Heart left ventricle (tissue), 16 donors: ENCODE results near the gene UCN. TPM values are rescaled to one million over a fixed set of nuclear protein-coding genes. Genes with fewer than 3 reads are reported as not detected.

ENCODE experiments used
- ATAC-seq, 4 donors: fragments of 200-7000 bp; cut with Tn5 transposase; one replicate each; pipeline ENCODE4 v1.9.1; 2020 to 2022; ENCODE audit warnings: moderate library complexity in 4 of 4, mild to moderate bottlenecking in 3 of 4, moderate number of reproducible peaks in 1 of 4
- DNase-seq, 5 donors: peaks; one replicate each; pipeline ENCODE4 v3.0.0-alpha.2; 2020
- H3K27ac ChIP-seq, 12 donors: fragments of 200-600 bp; sonication (generic) in 4 of 12; one replicate each; pipeline versions ENCODE4 v1.5.0 to v1.8.0; 2016 to 2022; ENCODE audit warnings: mild to moderate bottlenecking in 2 of 12
- H3K27me3 ChIP-seq, 9 donors: fragments of 200-600 bp; sonication (generic) in 2 of 9; one replicate each; pipeline versions ENCODE4 v1.5.1 to v1.8.0; 2016 to 2022; ENCODE audit warnings: mild to moderate bottlenecking in 3 of 9
- H3K36me3 ChIP-seq, 9 donors: fragments of 200-600 bp; sonication (generic) in 2 of 9; one replicate each; pipeline versions ENCODE4 v1.5.0 to v1.8.0; 2018 to 2022; ENCODE audit warnings: mild to moderate bottlenecking in 2 of 9
- H3K4me1 ChIP-seq, 12 donors: fragments of 200-600 bp; sonication (generic) in 4 of 12; one replicate each; pipeline versions ENCODE4 v1.5.0 to v1.8.0; 2016 to 2022; ENCODE audit warnings: mild to moderate bottlenecking in 3 of 12
- H3K4me3 ChIP-seq, 12 donors: fragments of 200-600 bp; sonication (generic) in 4 of 12; one replicate each; pipeline versions ENCODE4 v1.5.0 to v1.8.0; 2017 to 2022; ENCODE audit warnings: mild to moderate bottlenecking in 9 of 12, moderate library complexity in 4 of 12
- H3K9me3 ChIP-seq, 12 donors: fragments of 200-600 bp; sonication (generic) in 4 of 12; one replicate each; pipeline versions ENCODE4 v1.5.0 to v1.8.0; 2016 to 2022; ENCODE audit warnings: mild to moderate bottlenecking in 1 of 12
- CTCF ChIP-seq, 12 donors: fragments of 200-600 bp; sonication (generic) in 4 of 12; IDR thresholded peaks; one replicate each; pipeline versions ENCODE4 v1.5.0 to v1.8.0; 2018 to 2022; ENCODE audit warnings: antibody characterized with exemption in 12 of 12, mild to moderate bottlenecking in 5 of 12
- POLR2A ChIP-seq, 2 donors: fragments of 450-650 bp; IDR thresholded peaks; one replicate each; pipeline ENCODE4 v1.6.1; 2017; ENCODE audit warnings: antibody characterized with exemption in 2 of 2, mild to moderate bottlenecking in 2 of 2, moderate library complexity in 2 of 2
- whole genome bisulfite sequencing, 4 donors: extraction: QIAGEN DNeasy Blood & Tissue Kit in 2 of 4; methylation state at CpG; one replicate each; pipeline versions ENCODE4 v1.1.5 to v1.1.7; 2013 to 2018; 5-methylcytosine and 5-hydroxymethylcytosine counted together
- intact Hi-C, 10 donors: fragments of 100-400 bp; cut with DNase I; formaldehyde crosslinking; loops; one replicate each; pipeline versions ENCODE4 v1.11.1 to v1.14.2; 2022
- polyA plus RNA-seq, 2 donors: library from polyadenylated mRNA; stranded (reverse); fragments of 200-250 nt; gene quantifications; one replicate each; pipeline ENCODE4 v1.2.3, GENCODE V29; 2013
- total RNA-seq, 9 donors: library from RNA; depleted of rRNA in 2 of 9; stranded (reverse); fragments of >200 nt in 2 of 9; fragmentation: NEBNext Ultra II Directional in 3 of 9; extraction: Animal tissue kit (Norgen Biotek cat#: 25700) in 3 of 9; gene quantifications; one replicate each; pipeline versions ENCODE4 v1.1.0 to v1.2.4, GENCODE V29; 2016 to 2023
- donor health status: ischemic (EF 13 %, LVEDD 7.1; RV severe dilation, severe dysfunction).
- donor health status: healthy with polysubstance abuse.
- donor health status: DM: no; HTN: yes; CAD: no.
- donor health status: DM: no; HTN: no; CAD: no.
- donor health status: ischemic (EF 25% LVEDD 6.9; RV normal size, moderate dysfunction).
- donor health status: ischemic (EF 25% LVEDD 5.7; RV mildly dilated, moderate dysfunction).
- donor health status: healthy.
- donor health status: DM: yes; HTN: yes; CAD: no.
- donor health status: ischemic (EF 35%, LVEDD 5.7; RV mildly dilated, moderate dysfunction).
- donor health status: nonischemic (EF 11% LVEDD 7.7; RV severe dilation, severe dysfunction).
- donor health status: DM: yes; HTN: yes; CAD: no.
- donor health status: PGD.
- donor health status: ischemic (EF 29% LVEDD 5.4; RV normal size, mild dysfunction).
- donor health status: nonischemic (EF 23%, LVEDD 6.1; RV moderate dilation, normal function).

The UCN gene
- total and polyA plus RNA-seq, 11 donors, result 0.60 to 2.5 (median 1.3) TPM

- intact Hi-C loops, result loop anchor here in 1 of 10 donors (5.0 kb wide), 1 partner anchor 44 kb away; no protein-coding TSS in a partner anchor
Observed at GRCh38 chr2:27296481-27296880, 11.8 kb downstream of the UCN start.

GRCh38 chr2:27294928-27295327 lies 13.3 kb downstream of the UCN start:
- H3K9me3 ChIP-seq, result no peaks in the 10 kb centered on the region
- H3K27me3 ChIP-seq, result peaks cover 0 to 3% (median 0%) of the 10 kb centered on the region in 9 donors
- DNase-seq, result no peak
- TF ChIP-seq CTCF (IDR thresholded peaks at IDR 0.05) (no peak), POLR2A (IDR thresholded peaks at IDR 0.05) (no peak)
- H3K36me3 ChIP-seq, result peaks cover 0 to 15% (median 0%) of the 10 kb centered on the region in 9 donors
- no peak overlapping the region for H3K4me3 ChIP-seq
- 74 to 91% (median 81%) methylated on average over 8 of the region's 8 CpGs for WGBS, 4 donors
- no peak for ATAC-seq
- intact Hi-C loops, result loop anchor here in 1 of 10 donors (5.0 kb wide), 1 partner anchor 43 kb away; no protein-coding TSS in a partner anchor
- no peak overlapping the region for H3K27ac ChIP-seq
- H3K4me1 ChIP-seq, result peaks cover 6 to 77% (median 16%) of the 10 kb centered on the region in 12 donors

More at GRCh38 chr2:27296481-27296880, 11.8 kb downstream of the UCN start:
- Histone ChIP-seq H3K4me3 (no peak overlapping the region), H3K4me1 (peaks cover 0 to 67% (median 16%) of the 10 kb centered on the region in 12 donors), H3K36me3 (peaks cover 0 to 29% (median 7%) of the 10 kb centered on the region in 9 donors), H3K9me3 (no peaks in the 10 kb centered on the region), H3K27ac (no peak overlapping the region), H3K27me3 (peaks cover 0 to 3% (median 0%) of the 10 kb centered on the region in 9 donors)
- WGBS, 4 donors, result 36 to 67% (median 42%) methylated on average over 4 of the region's 4 CpGs
- no peak for ATAC-seq
- TF ChIP-seq POLR2A (IDR thresholded peaks at IDR 0.05) (no peak), CTCF (IDR thresholded peaks at IDR 0.05) (no peak)
- DNase-seq, result no peak

- peaks cover 0 to 5% (median 0%) of the 10 kb centered on the region in 9 donors for H3K36me3 ChIP-seq
- H3K27ac ChIP-seq, result peak overlapping the region in 4 of 12 donors; percentile 24 to 75 (median 32)
- no peak for TF ChIP-seq CTCF (IDR thresholded peaks at IDR 0.05)
- TF ChIP-seq POLR2A (IDR thresholded peaks at IDR 0.05), result no peak
- intact Hi-C loops, result no loop called here
- H3K27me3 ChIP-seq, result peaks cover 0 to 3% (median 0%) of the 10 kb centered on the region in 9 donors
- peaks cover 7 to 89% (median 20%) of the 10 kb centered on the region in 12 donors for H3K4me1 ChIP-seq
- peak in 1 of 5 donors; percentile 11 for DNase-seq
- H3K9me3 ChIP-seq, result no peaks in the 10 kb centered on the region
- ATAC-seq, result peak in 3 of 4 donors; percentile 45 to 60 (median 58)
- no peak overlapping the region for H3K4me3 ChIP-seq
- WGBS, 4 donors, result 30 to 37% (median 35%) methylated on average over 6 of the region's 6 CpGs
Observed at GRCh38 chr2:27291865-27292264, 16.4 kb downstream of the UCN start.

GRCh38 chr2:27290549-27290948 lies 17.7 kb downstream of the UCN start:
- peaks cover 0 to 5% (median 0%) of the 10 kb centered on the region in 9 donors for H3K36me3 ChIP-seq
- H3K27me3 ChIP-seq, result peaks cover 0 to 3% (median 0%) of the 10 kb centered on the region in 9 donors
- intact Hi-C loops, result no loop called here
- H3K4me1 ChIP-seq, result peaks cover 7 to 79% (median 20%) of the 10 kb centered on the region in 12 donors
- 53 to 65% (median 61%) methylated on average over 5 of the region's 5 CpGs for WGBS, 4 donors
- TF ChIP-seq POLR2A (IDR thresholded peaks at IDR 0.05) (no peak), CTCF (IDR thresholded peaks at IDR 0.05) (no peak)
- peak overlapping the region in 4 of 12 donors; percentile 2 to 23 (median 5) for H3K4me3 ChIP-seq
- no peak for ATAC-seq
- DNase-seq, result no peak
- H3K27ac ChIP-seq, result peak overlapping the region in 5 of 12 donors; percentile 5 to 75 (median 14)
- no peaks in the 10 kb centered on the region for H3K9me3 ChIP-seq
